ENCODE results near the gene MKRN3.

The MKRN3 gene

DNA sequence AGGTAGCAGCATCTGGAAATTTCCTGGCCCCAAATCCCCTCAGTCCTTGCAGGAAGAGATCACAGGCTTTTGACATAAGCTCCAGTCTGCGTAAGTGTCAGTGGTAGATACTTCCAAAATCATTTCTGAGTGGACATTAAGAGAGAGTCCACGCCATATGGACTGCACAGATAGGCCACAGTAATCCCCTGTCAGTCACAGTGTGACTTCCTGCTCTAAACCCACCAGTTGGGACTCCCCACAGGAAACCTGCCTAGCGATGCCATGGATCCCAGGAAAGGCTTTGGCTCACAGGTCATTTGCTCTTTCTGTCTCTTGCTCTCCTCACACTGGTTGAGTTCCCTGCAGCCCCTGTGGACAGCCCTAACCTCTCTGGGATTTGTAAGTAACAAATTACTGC is 28.8 kb upstream of the MKRN3 start:
- H3K27ac ChIP-seq (ENCODE audit: low read depth, low read length) = no peak overlapping the region
- no peaks in the 10 kb centered on the region for H4K20me1 ChIP-seq (ENCODE audit: low read depth, low read length)
- no peaks in the 10 kb centered on the region for H3K27me3 ChIP-seq (ENCODE audit: low read length)
- no peaks in the 10 kb centered on the region for H3K9me2 ChIP-seq (replicated peaks; ENCODE audit: insufficient read depth, low read length)
- no peak overlapping the region for H3K4me3 ChIP-seq (ENCODE audit: insufficient read depth, low read length, poor library complexity, severe bottlenecking)
- no peaks in the 10 kb centered on the region for H3K9me3 ChIP-seq (ENCODE audit: insufficient read depth, low read length)
- H3K4me2 ChIP-seq (ENCODE audit: low read depth, low read length, poor library complexity, severe bottlenecking) = no peak overlapping the region
- H3K79me2 ChIP-seq (ENCODE audit: insufficient read depth, low read length) = no peaks in the 10 kb centered on the region
- H2AFZ ChIP-seq (ENCODE audit: low read depth, low read length, severe bottlenecking) = no peak overlapping the region
- no peak overlapping the region for H3K9ac ChIP-seq (ENCODE audit: low read length)
- TF ChIP-seq EZH2phosphoT487 (conservative IDR thresholded peaks at IDR 0.05; ENCODE audit: low read length) (no peak), CTCF (IDR thresholded peaks at IDR 0.05; ENCODE audit: insufficient read depth, low read length, poor library complexity, severe bottlenecking) (no peak)
- no peaks in the 10 kb centered on the region for H3K36me3 ChIP-seq (ENCODE audit: low read length)
- no peaks in the 10 kb centered on the region for H3F3A ChIP-seq (ENCODE audit: insufficient read depth)

GRCh38 chr15:23538648-23539047 is 26.8 kb upstream of the MKRN3 start:
- Histone ChIP-seq H2AFZ (ENCODE audit: low read depth, low read length, severe bottlenecking) (no peak overlapping the region), H3K36me3 (ENCODE audit: low read length) (no peaks in the 10 kb centered on the region), H3K9me3 (ENCODE audit: insufficient read depth, low read length) (no peaks in the 10 kb centered on the region), H3F3A (ENCODE audit: insufficient read depth) (no peaks in the 10 kb centered on the region), H3K9me2 (replicated peaks; ENCODE audit: insufficient read depth, low read length) (no peaks in the 10 kb centered on the region), H3K27ac (ENCODE audit: low read depth, low read length) (no peak overlapping the region), H4K20me1 (ENCODE audit: low read depth, low read length) (no peaks in the 10 kb centered on the region), H3K4me3 (ENCODE audit: insufficient read depth, low read length, poor library complexity, severe bottlenecking) (no peak overlapping the region), H3K4me2 (ENCODE audit: low read depth, low read length, poor library complexity, severe bottlenecking) (no peak overlapping the region), H3K27me3 (ENCODE audit: low read length) (no peaks in the 10 kb centered on the region), H3K79me2 (ENCODE audit: insufficient read depth, low read length) (no peaks in the 10 kb centered on the region), H3K9ac (ENCODE audit: low read length) (no peak overlapping the region)
- TF ChIP-seq EZH2phosphoT487 (conservative IDR thresholded peaks at IDR 0.05; ENCODE audit: low read length) (no peak), CTCF (IDR thresholded peaks at IDR 0.05; ENCODE audit: insufficient read depth, low read length, poor library complexity, severe bottlenecking) (no peak)

GRCh38 chr15:23539892-23540291 is 25.6 kb upstream of the MKRN3 start:
- Histone ChIP-seq H3K79me2 (ENCODE audit: insufficient read depth, low read length) (no peaks in the 10 kb centered on the region), H3K4me2 (ENCODE audit: low read depth, low read length, poor library complexity, severe bottlenecking) (no peak overlapping the region), H3K9ac (ENCODE audit: low read length) (no peak overlapping the region), H3K27ac (ENCODE audit: low read depth, low read length) (no peak overlapping the region), H4K20me1 (ENCODE audit: low read depth, low read length) (no peaks in the 10 kb centered on the region), H3K9me3 (ENCODE audit: insufficient read depth, low read length) (no peaks in the 10 kb centered on the region), H3F3A (ENCODE audit: insufficient read depth) (no peaks in the 10 kb centered on the region), H3K27me3 (ENCODE audit: low read length) (no peaks in the 10 kb centered on the region), H3K4me3 (ENCODE audit: insufficient read depth, low read length, poor library complexity, severe bottlenecking) (no peak overlapping the region), H2AFZ (ENCODE audit: low read depth, low read length, severe bottlenecking) (no peak overlapping the region), H3K36me3 (ENCODE audit: low read length) (no peaks in the 10 kb centered on the region), H3K9me2 (replicated peaks; ENCODE audit: insufficient read depth, low read length) (no peaks in the 10 kb centered on the region)
- TF ChIP-seq CTCF (IDR thresholded peaks at IDR 0.05; ENCODE audit: insufficient read depth, low read length, poor library complexity, severe bottlenecking) = no peak
- no peak for TF ChIP-seq EZH2phosphoT487 (conservative IDR thresholded peaks at IDR 0.05; ENCODE audit: low read length)

DNA sequence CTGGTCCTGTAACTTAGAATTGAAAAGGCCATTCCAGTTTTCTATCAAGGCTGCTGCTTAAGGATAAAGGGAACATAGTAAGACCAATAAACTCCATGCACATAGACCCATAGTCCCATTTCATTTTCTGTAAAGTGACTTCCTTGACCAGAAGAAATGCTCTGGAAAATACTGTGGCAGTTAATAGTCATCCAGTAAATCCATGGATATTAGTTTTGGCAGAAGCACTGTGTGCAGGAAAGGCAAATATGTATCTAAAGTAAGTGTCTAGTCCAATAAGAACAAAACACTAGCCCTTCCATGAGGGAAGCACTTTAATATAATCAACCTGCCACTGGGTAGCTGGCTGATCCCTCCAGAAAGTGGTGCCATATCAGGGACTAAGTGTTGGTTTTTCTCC is 19.3 kb upstream of the MKRN3 start:
- no peak overlapping the region for H3K4me2 ChIP-seq (ENCODE audit: low read depth, low read length, poor library complexity, severe bottlenecking)
- H3K27ac ChIP-seq (ENCODE audit: low read depth, low read length) = no peak overlapping the region
- H2AFZ ChIP-seq (ENCODE audit: low read depth, low read length, severe bottlenecking) = no peak overlapping the region
- H3K9ac ChIP-seq (ENCODE audit: low read length) = no peak overlapping the region
- H3K79me2 ChIP-seq (ENCODE audit: insufficient read depth, low read length) = no peaks in the 10 kb centered on the region
- no peak overlapping the region for H3K4me3 ChIP-seq (ENCODE audit: insufficient read depth, low read length, poor library complexity, severe bottlenecking)
- TF ChIP-seq CTCF (IDR thresholded peaks at IDR 0.05; ENCODE audit: insufficient read depth, low read length, poor library complexity, severe bottlenecking) (no peak), EZH2phosphoT487 (conservative IDR thresholded peaks at IDR 0.05; ENCODE audit: low read length) (no peak)
- no peaks in the 10 kb centered on the region for H4K20me1 ChIP-seq (ENCODE audit: low read depth, low read length)
- no peaks in the 10 kb centered on the region for H3F3A ChIP-seq (ENCODE audit: insufficient read depth)
- no peaks in the 10 kb centered on the region for H3K9me3 ChIP-seq (ENCODE audit: insufficient read depth, low read length)
- H3K27me3 ChIP-seq (ENCODE audit: low read length) = no peaks in the 10 kb centered on the region
- H3K36me3 ChIP-seq (ENCODE audit: low read length) = no peaks in the 10 kb centered on the region
- no peaks in the 10 kb centered on the region for H3K9me2 ChIP-seq (replicated peaks; ENCODE audit: insufficient read depth, low read length)

Data from SU-DHL-6 (cell line).